Dermis microvascular lymphatic vessel endothelial cell (primary cell): ENCODE results near the gene GAS6. TPM values are rescaled to one million over a fixed set of nuclear protein-coding genes. Genes with fewer than 3 reads are reported as not detected.
A peak's percentile ranks its signal among the peaks of the same experiment; 100 is the strongest.
"Not testable (repeated sequence)": the region's sequence is repeated elsewhere in the genome, so short reads cannot be mapped to it uniquely, and the experiment has no call there.

Experiments
- DNase-seq, 2 donors: peaks; one replicate each; pipeline versions ENCODE4 v3.0.0 to v3.0.0-alpha.2; 2010; ENCODE audit warnings: low read depth in 2 of 2
- total RNA-seq: library from RNA; depleted of rRNA; stranded (reverse); fragments of >200 nt; gene quantifications from 2 replicates; pipeline ENCODE4 v1.2.1, GENCODE V29; 2014

GAS6 gene
- total RNA-seq, result 58.0 and 126 TPM in 2 replicates

DNA sequence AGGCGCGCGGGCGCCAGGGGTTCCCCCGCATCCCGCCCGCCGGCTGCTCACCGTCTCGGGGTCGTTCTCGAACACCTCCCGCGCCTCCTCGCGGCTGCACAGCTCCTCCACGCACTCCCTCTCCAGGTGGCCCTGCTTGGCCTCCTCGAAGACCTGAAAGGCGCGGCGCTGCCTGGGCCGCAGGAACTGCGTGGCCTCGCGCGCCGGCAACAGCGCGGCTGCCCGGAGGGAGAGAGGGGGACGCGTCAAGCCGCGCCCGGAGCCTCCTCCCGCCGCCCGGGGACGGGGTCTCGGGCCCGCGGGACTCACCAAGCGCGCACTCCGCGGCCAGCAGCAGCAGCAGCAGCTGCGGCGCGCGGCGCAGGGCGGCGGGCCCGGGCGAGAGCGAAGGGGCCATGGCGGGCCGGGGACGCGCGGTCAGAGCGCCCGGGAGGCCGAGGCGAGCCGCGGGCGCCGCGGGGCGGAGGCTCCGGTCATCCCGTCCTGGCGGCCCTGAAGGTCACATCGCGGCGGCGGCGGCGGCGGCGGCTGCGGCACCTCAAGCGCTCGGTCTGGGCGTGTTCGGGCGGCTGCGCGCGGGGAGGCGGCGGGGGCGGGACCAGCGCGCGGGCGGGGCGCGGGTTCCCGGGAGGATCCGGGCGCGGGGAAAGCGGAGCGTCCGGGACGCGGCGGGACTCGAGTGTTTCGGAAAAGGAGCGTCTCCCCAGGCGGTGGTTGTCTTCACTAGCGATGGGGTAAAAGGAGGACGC is at the start of gene GAS6:
Gene GAS6 (minus strand): TSS at position 553 of the 749 bp plus-strand sequence. CDS start 156 bp downstream, at position 397.
- DNase-seq, result peak in 1 of 2 donors; percentile 43

DNA sequence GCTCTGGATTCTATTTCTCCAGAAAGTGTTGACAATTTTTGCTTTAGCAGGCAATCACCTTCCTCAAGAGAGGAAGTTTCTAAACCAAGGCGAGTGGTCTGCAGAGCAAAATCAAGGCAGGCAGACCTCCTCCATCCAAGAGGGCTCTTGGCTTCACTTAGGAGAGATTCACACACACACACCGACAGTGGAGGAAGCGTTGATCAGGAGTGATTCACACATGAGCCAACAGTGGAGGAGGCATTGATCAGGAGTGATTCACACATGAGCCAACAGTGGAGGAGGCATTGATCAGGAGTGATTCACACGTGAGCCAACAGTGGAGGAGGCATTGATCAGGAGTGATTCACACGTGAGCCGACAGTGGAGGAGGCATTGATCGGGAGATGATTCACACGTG is 49.5 kb upstream of the GAS6 start:
- DNase-seq, result not testable (repeated sequence)

DNA sequence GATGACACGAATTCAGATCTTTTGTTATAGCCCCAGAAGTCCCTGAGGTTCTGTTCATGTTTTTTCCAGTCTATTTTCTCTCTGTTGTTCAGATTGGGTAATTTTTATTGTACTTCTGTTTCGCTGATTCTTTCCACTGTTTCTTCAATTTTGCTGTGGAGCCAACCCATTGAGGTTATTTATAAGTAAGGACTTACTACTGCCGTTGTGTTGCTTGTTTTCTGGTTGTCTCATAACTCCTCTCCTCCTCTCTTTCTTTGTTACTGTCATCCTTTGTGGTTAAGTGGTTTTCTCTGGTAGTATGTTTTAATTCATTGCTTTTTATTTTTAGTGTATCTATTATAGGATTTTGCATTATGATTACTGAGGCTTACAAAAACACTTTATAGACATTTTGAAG is 48.7 kb upstream of the GAS6 start:
- no peak for DNase-seq

DNA sequence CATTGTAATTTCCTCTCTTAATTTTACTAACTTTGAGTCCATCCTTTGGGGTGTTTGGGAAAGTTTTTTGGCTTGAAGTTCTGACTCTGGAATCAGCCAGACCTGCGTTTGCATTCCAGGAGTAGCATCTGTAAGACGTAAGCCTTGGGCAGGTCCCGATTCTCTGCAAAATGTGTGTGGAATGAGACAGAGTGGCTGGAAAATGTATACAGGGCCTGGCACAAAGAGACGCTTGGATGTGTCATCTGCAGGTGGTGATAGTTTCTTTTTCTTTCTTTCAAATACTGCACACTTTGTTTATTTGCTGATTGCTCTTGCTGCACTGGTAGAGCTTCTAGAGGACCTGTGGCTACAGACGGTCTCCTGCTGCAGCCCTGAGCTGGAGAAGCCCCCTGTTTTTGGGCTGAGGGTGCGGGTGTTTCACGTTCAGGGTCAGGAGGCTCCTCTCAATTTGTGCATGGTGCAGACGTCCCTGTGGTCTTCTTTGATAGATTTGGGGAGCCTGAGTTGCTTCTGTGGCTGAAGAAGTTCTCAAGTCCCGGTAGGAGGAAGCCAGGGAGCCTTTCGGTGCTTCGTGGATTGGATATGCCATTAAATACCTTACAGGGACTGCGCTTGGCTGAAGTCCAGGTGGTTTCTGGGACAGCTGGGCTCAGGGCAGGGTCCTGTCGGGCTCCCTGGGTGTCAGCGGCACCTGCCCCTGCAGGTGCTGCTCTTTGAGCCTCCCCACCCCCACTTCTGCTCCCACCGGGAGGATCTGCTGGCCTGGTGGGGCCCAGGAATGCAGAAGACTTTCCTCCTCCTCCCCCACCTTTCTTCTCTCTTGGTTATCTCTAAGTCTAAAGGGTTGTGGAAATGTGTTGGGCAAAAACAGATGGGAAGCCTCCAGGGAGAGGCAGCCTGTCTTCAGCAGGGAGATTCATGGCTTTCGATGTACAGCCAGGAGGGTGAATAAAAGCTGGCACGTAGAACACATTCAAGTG is 44.0 kb upstream of the GAS6 start:
- no peak for DNase-seq

DNA sequence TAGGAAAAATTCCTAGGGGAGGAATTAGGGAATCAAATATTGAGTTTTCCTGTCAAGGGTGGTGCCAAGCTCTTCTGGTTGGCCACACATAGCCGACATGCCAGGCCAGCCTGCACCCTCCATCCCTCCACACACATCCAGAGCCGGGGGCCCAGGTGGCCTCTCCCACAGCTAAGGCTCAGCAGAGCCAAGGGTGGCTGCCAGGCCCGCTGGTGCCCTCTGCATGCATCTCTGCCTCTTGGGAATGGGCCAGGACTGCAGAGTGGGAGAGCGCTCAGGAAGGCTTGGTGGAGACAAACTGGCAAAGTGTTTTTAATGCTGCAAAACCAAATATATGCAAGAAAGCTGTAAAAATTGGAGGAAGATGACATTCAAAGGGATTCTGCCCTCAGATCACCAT is 42.7 kb upstream of the GAS6 start:
- DNase-seq, result no peak

DNA sequence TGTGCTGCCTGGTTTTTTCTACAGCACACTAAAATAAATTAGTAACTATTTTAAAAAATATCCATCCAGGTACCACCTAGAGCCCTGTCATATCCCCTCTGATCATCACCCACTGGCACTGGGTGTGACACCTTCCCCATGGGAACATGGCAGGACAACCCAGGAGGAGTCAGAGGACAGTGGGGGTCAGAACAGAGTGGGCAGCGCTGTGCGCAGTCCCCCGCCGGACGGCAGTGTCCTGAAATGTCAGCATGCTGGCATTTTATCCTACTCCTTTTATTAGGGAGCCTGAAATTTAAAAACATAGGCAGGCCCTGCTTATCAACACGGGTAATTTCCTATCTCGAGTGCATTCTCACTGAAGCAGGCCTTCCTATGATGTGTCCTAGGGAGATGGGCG is 42.1 kb upstream of the GAS6 start:
- no peak for DNase-seq

DNA sequence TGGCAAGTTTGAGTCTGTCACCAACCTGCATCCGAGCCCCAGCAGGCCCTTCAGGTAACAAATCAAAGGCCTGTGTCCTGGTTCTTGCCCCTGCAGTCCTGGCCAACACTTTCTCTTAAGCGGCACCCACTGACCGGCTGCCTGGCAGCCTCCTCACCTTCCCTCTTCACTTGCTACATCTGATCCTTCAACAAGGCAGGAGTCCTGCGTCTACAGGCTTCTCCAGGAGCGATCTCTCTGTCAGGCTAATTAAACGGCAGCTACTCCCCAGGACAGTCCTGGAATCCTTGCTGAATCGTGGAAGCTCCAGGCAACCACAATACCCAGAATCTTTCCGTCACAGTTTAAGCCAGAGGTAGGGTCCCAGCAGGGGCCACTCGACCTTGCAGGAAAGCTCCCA is 41.1 kb upstream of the GAS6 start:
- DNase-seq, result no peak

DNA sequence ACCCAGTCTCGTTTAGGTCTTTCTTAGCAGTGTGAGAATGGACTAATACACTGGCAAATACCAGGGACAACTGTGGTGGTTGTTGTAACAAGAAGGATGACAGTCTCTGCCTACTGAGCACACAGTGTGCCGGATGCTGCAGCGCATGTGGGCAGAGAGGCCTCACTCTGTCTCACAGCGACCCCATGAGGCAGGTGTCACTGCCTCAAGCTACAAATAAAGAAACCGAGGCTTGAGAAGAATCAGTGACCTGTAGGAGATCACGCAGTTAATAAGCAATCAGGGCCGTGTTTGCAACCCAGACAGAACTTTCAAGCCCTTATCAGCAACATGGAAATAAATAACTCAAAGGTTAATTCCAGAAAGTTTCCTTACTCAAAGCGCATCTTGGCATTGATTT is 40.5 kb upstream of the GAS6 start:
- DNase-seq, result peak; percentile 55 to 73

DNA sequence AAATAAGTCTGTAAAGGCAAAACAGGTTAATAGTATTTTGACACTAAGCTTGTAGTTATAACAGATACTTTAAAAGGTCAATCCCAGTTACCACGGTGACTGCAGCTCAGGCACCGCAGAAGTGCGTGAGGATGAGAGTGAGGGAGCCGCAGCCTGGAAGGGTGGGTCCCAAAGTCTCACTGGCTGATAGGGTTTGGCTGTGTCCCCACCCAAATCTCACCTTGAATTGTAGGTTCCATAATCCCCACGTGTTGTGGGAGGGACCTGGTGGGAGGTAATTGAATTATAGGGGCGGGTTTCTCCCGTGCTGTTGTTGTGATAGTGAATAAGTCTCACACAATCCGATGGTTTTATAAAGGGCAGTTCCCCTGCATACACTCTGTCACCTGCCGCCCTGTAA is 40.0 kb upstream of the GAS6 start:
- DNase-seq, result no peak

DNA sequence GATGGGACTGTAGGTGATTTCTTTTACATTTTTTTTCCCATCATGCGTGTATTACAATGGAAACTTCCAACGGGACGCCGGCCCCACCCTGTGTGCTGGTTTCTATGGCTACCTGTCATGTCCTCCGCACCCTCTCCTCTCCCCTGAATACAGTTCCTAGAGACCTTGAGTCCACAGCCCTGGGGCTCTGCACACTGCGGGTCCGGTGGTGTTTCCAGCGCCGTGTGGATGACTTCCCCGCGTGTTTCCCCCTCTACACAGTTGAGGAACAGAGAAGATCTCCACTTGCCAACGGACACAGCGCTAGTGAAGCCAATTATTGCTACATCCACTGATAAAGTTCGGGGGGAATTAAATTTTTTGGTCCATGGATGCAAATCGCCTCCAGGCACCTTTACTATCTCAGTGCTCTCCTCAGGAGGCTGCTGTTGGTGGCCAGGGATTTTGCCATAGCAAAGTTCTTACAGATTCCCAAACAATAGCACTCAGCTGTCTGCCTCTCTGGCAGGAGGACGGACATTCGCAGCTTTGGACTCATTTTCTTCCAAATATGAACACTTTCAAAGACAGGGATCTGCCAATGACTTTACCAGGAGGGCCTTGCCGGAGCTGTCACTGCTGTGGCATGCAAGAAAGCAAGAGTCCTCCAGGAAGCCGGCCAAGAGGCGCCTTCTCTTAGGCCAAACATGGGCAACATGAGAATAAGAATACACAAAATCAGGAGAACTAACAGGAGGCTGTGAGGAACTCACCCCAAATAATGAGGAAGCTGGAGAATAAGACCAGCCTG is 39.3 kb upstream of the GAS6 start:
- no peak for DNase-seq

DNA sequence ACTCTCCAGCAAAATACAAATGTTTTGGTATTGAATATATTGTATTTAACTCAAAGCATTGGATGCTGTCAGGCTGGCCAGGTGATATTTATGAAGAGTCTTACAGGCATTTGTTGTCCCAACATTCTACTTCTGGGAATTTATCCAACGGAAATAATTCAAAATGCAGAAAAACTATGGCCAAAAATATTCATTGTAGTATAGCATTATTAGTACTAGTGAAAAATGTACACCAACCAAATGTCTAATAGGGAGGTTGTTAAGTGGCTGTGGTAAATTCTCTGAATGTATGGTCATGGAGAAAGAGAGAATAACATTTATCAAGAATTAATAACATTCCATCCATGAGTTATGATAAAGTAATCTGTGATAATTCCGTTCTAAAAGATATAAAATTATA is 38.6 kb upstream of the GAS6 start:
- DNase-seq, result peak in 1 of 2 donors; percentile 41

DNA sequence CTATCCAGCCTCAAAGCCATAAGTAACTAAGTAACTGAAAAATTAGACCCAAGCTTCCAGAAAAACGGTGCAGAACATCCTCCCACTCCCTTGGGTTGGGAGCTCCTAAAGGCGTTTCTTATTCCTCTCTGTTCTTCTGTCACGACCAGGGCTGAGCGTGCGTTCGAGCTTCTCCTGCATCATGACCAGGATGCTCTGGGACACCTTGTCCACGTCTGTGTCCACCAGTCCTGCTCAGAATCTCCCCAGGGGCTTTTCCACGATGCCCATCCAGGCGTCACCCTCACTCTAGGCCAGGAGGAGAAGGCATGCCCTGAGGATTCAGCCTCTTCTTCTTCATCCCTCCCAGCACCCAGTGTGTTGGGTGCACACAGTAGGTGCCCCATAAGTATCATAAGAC is 37.8 kb upstream of the GAS6 start:
- no peak for DNase-seq

DNA sequence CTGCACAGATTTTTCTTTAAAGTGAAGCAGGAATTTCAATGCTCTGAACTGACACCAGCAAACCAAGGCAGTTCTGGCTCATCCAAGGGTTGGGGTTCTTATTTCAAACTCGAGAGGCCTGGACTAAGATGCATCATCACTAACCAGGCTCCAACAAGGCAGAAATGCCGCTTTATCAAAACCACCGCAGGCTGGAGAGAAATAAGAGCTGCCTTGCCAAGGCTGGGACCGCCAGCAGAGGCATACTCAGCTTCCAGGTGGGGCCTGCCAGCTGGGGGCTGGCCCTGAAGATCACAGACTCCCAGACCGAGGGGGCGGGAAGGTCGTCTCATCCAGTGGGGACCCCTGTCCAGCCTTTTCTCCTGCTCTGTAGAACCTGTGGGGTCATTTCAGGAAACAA is 37.4 kb upstream of the GAS6 start:
- no peak for DNase-seq

DNA sequence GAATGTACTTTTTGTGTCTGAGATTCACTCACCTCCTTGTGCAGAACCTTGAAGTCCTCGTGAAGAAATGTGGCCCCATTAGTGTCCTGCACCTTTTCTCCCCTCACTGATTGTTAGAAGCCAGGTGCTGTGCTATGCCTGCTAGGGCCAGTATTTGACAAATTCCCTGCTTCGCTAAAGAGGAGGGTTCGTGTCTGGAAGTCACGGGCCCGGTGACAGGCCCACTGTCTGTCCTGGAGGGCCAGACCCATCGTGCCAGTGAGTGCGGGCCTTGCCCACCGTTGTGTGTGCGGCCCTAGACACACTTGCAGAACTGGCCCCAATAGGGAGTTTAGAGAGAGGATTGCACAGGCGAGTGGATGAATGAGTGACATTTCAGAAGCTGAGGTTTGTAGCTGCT is 36.8 kb upstream of the GAS6 start:
- DNase-seq, result no peak

DNA sequence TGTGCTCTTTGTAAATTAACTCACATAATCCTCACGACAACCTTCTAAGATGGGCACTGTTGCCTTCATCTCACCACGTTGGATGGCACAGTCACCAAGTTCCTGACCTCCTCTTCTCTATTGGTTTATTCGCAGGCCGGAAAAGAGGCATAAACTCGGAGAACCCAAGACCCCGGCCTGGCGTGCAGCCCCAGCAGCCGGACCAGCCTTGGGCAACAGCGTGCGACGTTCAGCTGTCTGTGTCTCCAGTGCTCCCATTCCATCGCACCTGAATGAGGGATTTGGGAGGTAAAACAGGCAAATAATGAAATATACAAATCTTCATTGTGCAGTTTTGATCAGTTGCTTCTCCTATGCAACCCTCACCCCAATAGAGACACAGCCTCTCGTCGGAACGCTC is 34.5 kb upstream of the GAS6 start:
- no peak for DNase-seq

DNA sequence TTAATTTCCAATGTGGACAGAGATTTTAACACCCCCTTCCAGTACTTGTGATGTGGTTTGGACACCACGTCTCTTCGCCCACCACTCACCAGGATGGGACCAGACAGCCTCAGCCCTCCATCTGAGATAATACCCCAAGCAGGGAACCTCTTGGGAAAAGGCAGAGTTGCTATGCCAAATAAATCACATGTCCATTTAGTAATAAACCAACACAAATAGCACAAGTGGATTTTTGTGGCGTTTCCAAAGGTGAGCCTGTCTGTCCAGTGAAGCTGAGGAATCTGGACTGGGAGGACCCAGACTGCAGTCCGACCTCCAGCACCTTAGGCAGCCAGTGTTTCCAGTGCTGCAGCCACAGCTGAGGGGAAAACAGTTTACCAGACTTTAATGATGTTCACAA is 34.1 kb upstream of the GAS6 start:
- no peak for DNase-seq

DNA sequence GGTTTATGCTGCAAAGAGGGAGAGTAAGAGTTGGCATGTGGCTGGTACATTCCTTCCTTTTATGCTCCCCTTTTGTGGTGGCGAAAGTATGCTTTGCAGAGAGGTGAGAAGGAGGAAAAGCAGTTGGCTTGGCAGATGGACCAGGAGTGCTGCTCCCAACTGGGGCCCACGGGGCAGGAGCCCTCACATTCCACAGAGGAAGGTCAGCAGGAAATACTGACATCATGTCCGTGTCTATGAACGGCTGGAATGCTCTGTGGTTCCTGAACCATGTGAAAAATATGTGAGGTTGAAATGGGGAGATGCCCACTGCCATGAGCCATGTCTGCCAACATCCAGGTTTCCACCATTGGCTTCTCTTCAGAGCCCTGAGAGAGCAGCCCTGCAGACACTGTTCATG is 33.3 kb upstream of the GAS6 start:
- peak; percentile 65 to 69 for DNase-seq

DNA sequence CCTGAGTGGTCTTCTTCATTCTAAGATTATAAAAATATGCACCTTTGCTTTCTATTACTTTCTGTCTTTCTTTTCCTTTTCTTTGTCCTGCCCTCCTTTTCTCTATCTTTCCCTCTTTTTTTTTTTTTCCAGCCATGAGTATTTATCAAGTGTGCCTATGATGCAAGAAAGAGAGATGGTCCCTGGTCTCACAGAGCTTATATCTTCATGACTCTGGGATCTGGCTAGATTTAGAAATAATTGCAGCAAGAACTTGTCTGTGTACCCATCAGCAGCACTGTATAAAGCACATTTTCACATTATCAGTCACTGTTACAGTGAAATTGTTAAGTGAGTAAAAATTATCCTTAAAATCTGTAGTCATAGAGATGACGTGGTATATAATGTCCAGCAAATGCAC is 31.6 kb upstream of the GAS6 start:
- no peak for DNase-seq

DNA sequence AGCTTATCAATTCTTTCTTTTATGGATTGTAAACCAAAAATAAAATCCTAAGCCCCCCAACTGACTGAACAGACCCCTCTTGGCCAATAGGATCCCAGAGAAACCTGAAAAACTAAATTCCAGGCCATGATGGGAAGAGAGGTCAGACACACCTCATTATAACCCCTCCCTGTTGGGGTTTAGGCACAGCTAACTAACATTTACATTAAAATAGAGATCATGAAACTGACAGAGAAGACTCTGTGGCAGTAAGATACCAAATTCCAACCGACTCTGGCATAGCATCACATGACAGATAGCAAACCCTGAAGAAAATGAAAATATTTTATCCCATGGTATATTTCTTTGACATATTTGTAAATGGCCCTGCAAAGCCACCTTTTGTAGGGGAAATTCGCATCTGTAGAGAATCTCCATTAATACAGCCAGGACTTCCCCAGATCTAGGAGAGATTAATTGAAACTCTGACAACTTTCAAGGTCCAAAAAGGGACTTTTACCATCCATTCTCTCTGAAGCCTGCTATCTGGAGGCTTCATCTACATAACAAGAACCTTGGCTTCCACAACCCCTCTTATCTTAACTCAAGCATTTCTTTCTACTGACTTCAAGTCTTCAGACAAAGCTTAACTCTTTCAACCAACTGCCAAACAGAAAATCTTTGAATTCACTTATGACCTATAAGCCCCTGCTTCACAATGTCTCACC is 27.1 kb upstream of the GAS6 start:
- DNase-seq, result no peak

DNA sequence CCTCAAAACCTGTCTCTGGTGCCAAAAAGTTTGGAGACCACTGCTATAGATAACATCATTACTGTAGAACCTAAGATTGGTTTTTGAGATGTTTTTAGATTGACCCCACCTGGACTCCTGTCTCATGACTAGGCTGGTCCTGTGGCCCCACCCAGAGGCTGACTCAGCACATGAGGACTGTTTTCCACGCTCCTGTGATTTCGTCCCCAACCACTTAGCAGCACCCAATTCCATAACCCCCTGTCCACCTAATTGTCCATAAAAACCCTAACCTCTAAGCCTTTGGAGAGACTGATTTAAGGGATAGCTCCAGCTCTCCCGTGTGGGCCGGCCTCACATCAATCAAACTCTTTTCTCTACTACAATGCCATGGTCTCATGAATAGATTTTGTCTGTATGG is 25.6 kb upstream of the GAS6 start:
- no peak for DNase-seq

DNA sequence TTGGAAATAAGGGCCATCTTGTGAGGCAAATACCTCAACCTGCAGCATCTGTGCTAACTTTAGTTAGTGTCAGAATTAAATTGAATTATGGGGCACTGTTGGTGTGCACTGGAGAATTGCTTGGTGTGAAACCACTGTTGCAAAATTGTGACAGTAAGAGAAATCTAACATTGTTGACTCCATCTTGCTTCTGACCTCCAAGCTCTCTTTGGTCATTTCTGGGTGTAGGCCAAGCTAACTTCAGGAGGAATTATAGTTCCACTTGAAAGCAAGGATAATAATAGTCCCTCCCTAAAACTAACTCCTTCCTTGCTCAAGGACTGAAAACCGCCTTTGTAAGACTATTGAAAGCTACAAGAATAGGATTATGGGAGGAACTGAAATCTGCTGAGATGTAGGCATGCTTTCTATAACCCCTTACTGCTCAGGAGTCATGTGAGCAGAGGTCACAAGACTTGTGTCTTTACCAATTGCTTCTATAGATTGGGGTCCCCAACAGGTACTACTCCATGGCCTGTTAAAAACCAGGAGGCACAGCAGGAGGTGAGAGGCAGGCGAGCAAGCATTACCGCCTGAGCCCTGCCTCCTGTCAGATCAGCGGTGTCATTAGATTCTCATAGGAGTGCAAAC is 24.9 kb upstream of the GAS6 start:
- no peak for DNase-seq
